ENCODE data around the gene GPX4.

- TF ChIP-seq USF2 (IDR thresholded peaks at IDR 0.05; ENCODE audit: borderline replicate concordance, low read depth, low read length): no peak
- no peak for TF ChIP-seq BHLHE40 (IDR thresholded peaks at IDR 0.05; ENCODE audit: borderline replicate concordance in 1 of 2, low read depth in 2 of 2, low read length in 1 of 2)
- no peak for TF ChIP-seq POLR2A (IDR thresholded peaks at IDR 0.05; ENCODE audit: low read depth, low read length)
- TF ChIP-seq ZBTB33 (IDR thresholded peaks at IDR 0.05): no peak
- TF ChIP-seq RB1 (IDR thresholded peaks at IDR 0.05; ENCODE audit: borderline replicate concordance): no peak
Measured at GRCh38 chr19:1145635-1146411, 42.0 kb downstream of the GPX4 start.
